ENCODE data around the gene CCDC138.

The CCDC138 gene

GRCh38 chr2:108920686-108921085 lies 134.1 kb downstream of the CCDC138 start:
- DNase-seq, result no peak

- DNase-seq, result no peak
These were observed 134.8 kb downstream of the CCDC138 start for GRCh38 chr2:108921096-108922030.

- DNase-seq, result no peak
These were observed 135.8 kb downstream of the CCDC138 start for GRCh38 chr2:108922141-108922915.

- DNase-seq, result no peak
These were observed 136.6 kb downstream of the CCDC138 start for GRCh38 chr2:108923019-108923700.

- DNase-seq, result no peak
These were observed 137.4 kb downstream of the CCDC138 start for GRCh38 chr2:108923736-108924579.

- no peak for DNase-seq
These were observed 138.1 kb downstream of the CCDC138 start for GRCh38 chr2:108924580-108925251.

GRCh38 chr2:108925286-108925685 lies 138.7 kb downstream of the CCDC138 start:
- DNase-seq, result no peak

GRCh38 chr2:108925735-108926134 lies 139.2 kb downstream of the CCDC138 start:
- no peak for DNase-seq
